Transverse colon (tissue), 4 donors: Measurements from ENCODE around the gene STARD10. TPM values are rescaled to one million over a fixed set of nuclear protein-coding genes. Genes with fewer than 3 reads are reported as not detected.
A peak's percentile ranks its signal among the peaks of the same experiment; 100 is the strongest.

Experiments
- DNase-seq: peaks from one replicate; pipeline ENCODE4 v3.0.0-alpha.2; 2019
- H3K27ac ChIP-seq, 4 donors: fragments of 200-600 bp; sonication (generic); 2 replicates each; pipeline ENCODE4 v1.5.1; 2016 to 2018; ENCODE audit warnings: inconsistent platforms in 4 of 4
- H3K27me3 ChIP-seq: fragments of 200-600 bp; sonication (generic); 2 replicates; pipeline ENCODE4 v1.5.1; 2017; ENCODE audit warnings: inconsistent platforms
- H3K36me3 ChIP-seq, 4 donors: fragments of 200-600 bp; sonication (generic); 2 replicates each; pipeline ENCODE4 v1.5.1; 2017 to 2019; ENCODE audit warnings: inconsistent platforms in 4 of 4
- H3K4me1 ChIP-seq, 4 donors: fragments of 200-600 bp; sonication (generic); 2 replicates each; pipeline ENCODE4 v1.5.1; 2017 to 2020; ENCODE audit warnings: inconsistent platforms in 4 of 4
- H3K4me3 ChIP-seq, 4 donors: fragments of 200-600 bp; sonication (generic); 1 replicate in 1 of 4; 2 replicates in 3 of 4; pipeline versions ENCODE4 v1.5.1 to v1.6.1; 2017 to 2019; ENCODE audit warnings: inconsistent platforms in 4 of 4
- H3K9me3 ChIP-seq, 2 donors: fragments of 200-600 bp; sonication (generic); 2 replicates each; pipeline ENCODE4 v1.5.1; 2017 to 2019; ENCODE audit warnings: inconsistent platforms in 2 of 2
- EP300 ChIP-seq: sonication (generic); formaldehyde crosslinking; IDR thresholded peaks from one replicate; pipeline ENCODE4 v1.6.1; 2017; ENCODE audit warnings: antibody characterized with exemption, low read depth
- POLR2A ChIP-seq: fragments of 450-650 bp; IDR thresholded peaks from one replicate; pipeline ENCODE4 v1.6.1; 2016; ENCODE audit warnings: antibody characterized with exemption, mild to moderate bottlenecking, moderate library complexity
- POLR2AphosphoS5 ChIP-seq, 3 donors: sonication (generic); formaldehyde crosslinking; IDR thresholded peaks; one replicate each; pipeline ENCODE4 v1.6.1; 2016; ENCODE audit warnings: antibody characterized with exemption in 3 of 3
- WGBS, 2 donors: methylation state at CpG; one replicate each; pipeline ENCODE4 v1.1.5; 2018; ENCODE audit warnings: low coverage in 1 of 2; 5-methylcytosine and 5-hydroxymethylcytosine counted together
- in situ Hi-C, 4 donors: fragments of 200-750 bp; cut with MboI; loops; one replicate each; pipeline versions ENCODE4 v1.15.0 to v1.15.1; 2017; ENCODE audit warnings: low sequenced_read_pairs in 3 of 4, low pct_ligation_motif_present in 1 of 4, low pct_unique_long_range_greater_than_20kb in 1 of 4
- intact Hi-C: fragments of 100-400 bp; cut with DNase I; formaldehyde crosslinking; loops from one replicate; pipeline ENCODE4 v1.15.1; 2023; ENCODE audit warnings: low total_unique reads
- total RNA-seq, 4 donors: library from RNA; depleted of rRNA; stranded (reverse); fragments of >200 nt; gene quantifications; one replicate each; pipeline ENCODE4 v1.1.0, GENCODE V29; 2016
- TF ChIP-seq, protein P1 (sequence below), 5 experiments: fragments of 200-600 bp in 3 of 5; fragments of 450-650 bp in 2 of 5; sonication (generic) in 3 of 5; IDR thresholded peaks; 1 replicate in 2 of 5; 2 replicates in 3 of 5; pipeline ENCODE4 v1.5.1; 2016 to 2017; ENCODE audit warnings: antibody characterized with exemption in 5 of 5, inconsistent platforms in 3 of 5, mild to moderate bottlenecking in 2 of 5, moderate library complexity in 1 of 5

Gene STARD10
- total RNA-seq, 4 donors from 2014 or later: 82.7 to 714 (median 225) TPM

DNA sequence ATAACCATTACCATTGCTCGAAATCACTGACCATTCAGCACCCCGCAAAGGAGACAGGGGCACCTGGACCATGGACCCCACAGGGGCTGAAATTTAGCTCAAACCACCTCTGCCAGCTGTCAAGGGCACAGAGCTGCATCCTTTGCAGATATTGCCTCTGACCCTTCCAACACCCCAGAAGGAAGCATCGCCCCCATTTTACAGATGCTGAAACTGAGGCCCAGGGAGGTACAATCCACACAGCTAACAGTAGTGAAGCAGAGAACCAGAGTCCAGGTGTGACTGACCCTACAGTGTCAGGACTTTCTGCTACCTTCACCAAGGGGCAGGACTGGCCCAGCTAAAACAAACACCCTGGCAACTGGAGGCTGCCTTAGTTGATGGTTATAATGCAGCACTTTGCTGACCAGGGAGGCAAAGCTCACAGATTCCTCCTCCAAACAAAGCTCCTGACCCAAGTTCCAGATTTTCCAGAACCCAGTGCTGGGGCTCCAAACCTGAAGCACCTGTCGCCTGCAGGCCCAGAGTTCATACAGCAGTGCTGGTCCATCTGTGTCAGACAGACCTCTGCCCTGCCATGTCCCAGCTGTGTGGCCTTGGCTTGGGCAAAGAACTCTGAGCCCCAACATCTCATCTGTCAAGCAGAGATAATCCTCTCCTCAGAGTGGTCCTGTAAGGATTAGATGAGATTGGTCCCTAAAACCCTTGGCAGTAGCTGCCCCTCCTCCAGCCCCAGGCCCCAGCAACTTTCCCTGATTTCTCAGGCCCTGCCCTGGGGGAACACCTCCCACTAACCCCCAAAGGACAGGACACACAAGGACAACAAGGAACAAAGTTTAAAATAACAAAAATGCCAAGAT is 26.4 kb downstream of the STARD10 start:
- no peak for DNase-seq
- intact Hi-C loops (no loop called here), in situ Hi-C loops (no loop called here)
- no peaks in the 10 kb centered on the region for H3K9me3 ChIP-seq
- 87 to 100% methylated on average over 2 to 4 of the region's 4 CpGs for WGBS, 2 donors
- H3K36me3 ChIP-seq: no peaks in the 10 kb centered on the region
- no peaks in the 10 kb centered on the region for H3K27me3 ChIP-seq
- H3K27ac ChIP-seq: no peak overlapping the region
- TF ChIP-seq, protein P1, sequence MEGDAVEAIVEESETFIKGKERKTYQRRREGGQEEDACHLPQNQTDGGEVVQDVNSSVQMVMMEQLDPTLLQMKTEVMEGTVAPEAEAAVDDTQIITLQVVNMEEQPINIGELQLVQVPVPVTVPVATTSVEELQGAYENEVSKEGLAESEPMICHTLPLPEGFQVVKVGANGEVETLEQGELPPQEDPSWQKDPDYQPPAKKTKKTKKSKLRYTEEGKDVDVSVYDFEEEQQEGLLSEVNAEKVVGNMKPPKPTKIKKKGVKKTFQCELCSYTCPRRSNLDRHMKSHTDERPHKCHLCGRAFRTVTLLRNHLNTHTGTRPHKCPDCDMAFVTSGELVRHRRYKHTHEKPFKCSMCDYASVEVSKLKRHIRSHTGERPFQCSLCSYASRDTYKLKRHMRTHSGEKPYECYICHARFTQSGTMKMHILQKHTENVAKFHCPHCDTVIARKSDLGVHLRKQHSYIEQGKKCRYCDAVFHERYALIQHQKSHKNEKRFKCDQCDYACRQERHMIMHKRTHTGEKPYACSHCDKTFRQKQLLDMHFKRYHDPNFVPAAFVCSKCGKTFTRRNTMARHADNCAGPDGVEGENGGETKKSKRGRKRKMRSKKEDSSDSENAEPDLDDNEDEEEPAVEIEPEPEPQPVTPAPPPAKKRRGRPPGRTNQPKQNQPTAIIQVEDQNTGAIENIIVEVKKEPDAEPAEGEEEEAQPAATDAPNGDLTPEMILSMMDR (IDR thresholded peaks at IDR 0.05): no peak
- TF ChIP-seq POLR2AphosphoS5 (IDR thresholded peaks at IDR 0.05) (no peak), POLR2A (no peak), EP300 (no peak)
- H3K4me1 ChIP-seq: peaks cover 0 to 19% (median 8%) of the 10 kb centered on the region in 4 donors
- H3K4me3 ChIP-seq: no peak overlapping the region

DNA sequence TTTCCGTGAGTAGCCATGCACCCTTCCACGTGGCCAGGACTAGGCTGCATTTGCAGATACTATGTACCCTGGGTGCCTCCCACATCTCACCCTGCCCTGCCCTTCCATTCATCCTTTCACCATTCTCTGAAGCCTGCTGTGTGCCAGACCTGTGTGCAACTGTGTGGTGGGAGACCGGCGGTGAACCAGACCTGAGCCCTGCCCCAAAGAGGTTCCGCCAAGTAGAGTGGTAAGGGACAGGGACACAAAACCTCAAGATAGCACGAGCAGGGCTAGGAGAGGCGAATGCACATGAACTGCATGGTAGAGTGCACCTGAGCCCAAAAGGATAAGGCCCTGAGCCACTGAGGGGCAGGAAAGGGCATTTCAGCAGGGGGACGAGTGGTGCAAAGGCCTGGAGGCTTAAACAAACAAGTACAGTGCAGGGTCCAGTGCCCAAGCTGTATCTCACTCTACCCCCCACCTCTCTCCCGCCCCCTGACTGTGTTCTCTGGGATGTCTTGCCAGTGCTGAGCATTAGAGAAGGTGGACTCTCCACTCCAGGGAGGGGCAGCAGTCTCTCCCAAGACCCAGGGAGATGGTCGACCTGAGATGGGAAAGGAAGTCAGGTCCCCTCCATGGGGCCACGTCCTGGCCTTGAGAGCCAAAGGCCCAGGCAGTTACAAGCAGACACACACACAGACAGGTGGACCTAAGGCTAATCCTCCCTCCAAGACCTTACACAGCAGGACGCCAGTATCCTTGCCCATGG is 27.5 kb downstream of the STARD10 start:
- Histone ChIP-seq H3K27me3 (no peaks in the 10 kb centered on the region), H3K4me3 (no peak overlapping the region), H3K27ac (no peak overlapping the region), H3K9me3 (no peaks in the 10 kb centered on the region), H3K36me3 (no peaks in the 10 kb centered on the region), H3K4me1 (peaks cover 0 to 12% (median 4%) of the 10 kb centered on the region in 4 donors)
- WGBS, 2 donors: 64 to 71% methylated on average over 2 to 12 of the region's 12 CpGs
- intact Hi-C loops (no loop called here), in situ Hi-C loops (no loop called here)
- TF ChIP-seq, protein P1 (IDR thresholded peaks at IDR 0.05): no peak
- TF ChIP-seq EP300 (no peak), POLR2AphosphoS5 (IDR thresholded peaks at IDR 0.05) (no peak), POLR2A (no peak)
- DNase-seq: no peak

DNA sequence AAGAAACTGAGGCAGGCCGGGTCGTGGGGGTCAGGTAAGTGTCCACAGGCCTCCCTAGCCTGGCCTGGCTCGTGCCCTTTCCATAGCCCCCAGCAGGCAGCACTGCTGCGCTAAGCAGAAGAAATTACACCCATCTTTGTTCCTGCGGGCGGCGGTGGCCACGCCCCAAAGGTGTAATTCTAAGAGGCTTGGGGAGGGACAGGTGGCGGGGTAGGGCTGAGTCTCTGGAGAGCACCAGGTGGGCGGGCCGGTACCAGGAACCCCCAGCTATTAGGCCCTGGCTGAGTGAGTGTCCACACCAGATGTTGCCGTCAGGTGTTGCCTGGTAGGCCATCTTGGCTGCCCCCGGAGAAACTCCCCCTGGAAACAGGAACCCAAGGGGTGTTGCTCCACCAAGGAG is 29.3 kb downstream of the STARD10 start:
- Histone ChIP-seq H3K36me3 (no peaks in the 10 kb centered on the region), H3K9me3 (no peaks in the 10 kb centered on the region), H3K27ac (peak overlapping the region; percentile 8 to 66 (median 54)), H3K4me1 (peaks cover 0 to 8% (median 2%) of the 10 kb centered on the region in 4 donors), H3K4me3 (no peak overlapping the region), H3K27me3 (no peaks in the 10 kb centered on the region)
- intact Hi-C loops: no loop called here
- peak in 1 of 3 donors; percentile 18 for TF ChIP-seq POLR2AphosphoS5 (IDR thresholded peaks at IDR 0.05)
- TF ChIP-seq POLR2A: no peak
- no peak for TF ChIP-seq EP300
- TF ChIP-seq, protein P1 (IDR thresholded peaks at IDR 0.05): peak; percentile 18 to 82 (median 48)
- peak; percentile 80 for DNase-seq
- WGBS, 2 donors: 51% methylated on average over 13 of the region's 13 CpGs; no CpG with 5 or more reads in 1 of the 2 donors
- in situ Hi-C loops: no loop called here

DNA sequence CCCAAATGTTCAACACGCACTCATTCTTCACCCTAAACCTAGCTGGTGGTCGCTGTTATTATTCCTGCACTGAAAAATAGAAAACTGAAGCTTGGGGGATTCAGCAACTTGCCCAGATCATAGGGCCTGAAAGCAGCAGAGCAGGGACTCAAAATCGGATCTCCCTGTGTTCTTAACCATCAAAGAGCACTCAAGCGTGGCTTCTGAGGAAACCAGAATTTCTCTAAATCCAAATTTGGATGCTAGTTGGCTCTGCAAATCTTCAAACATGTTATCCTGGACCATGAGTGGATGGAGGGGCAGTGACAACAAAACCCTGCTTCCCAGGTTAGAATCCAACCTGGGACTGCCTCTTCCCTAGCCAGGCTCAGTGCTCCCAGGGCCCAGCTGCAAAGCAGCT is 30.0 kb downstream of the STARD10 start:
- no peak overlapping the region for H3K4me3 ChIP-seq
- no peaks in the 10 kb centered on the region for H3K9me3 ChIP-seq
- H3K27ac ChIP-seq: peak overlapping the region; percentile 6 to 66 (median 16)
- H3K27me3 ChIP-seq: no peaks in the 10 kb centered on the region
- no peaks in the 10 kb centered on the region for H3K36me3 ChIP-seq
- intact Hi-C loops: no loop called here
- TF ChIP-seq POLR2A (no peak), EP300 (no peak), POLR2AphosphoS5 (IDR thresholded peaks at IDR 0.05) (no peak)
- TF ChIP-seq, protein P1 (IDR thresholded peaks at IDR 0.05): no peak
- DNase-seq: no peak
- peaks cover 0 to 8% (median 2%) of the 10 kb centered on the region in 4 donors for H3K4me1 ChIP-seq
- in situ Hi-C loops: no loop called here
- 75 to 82% methylated on average over 2 to 4 of the region's 4 CpGs for WGBS, 2 donors
